HG02840 (cell line): ENCODE results near the gene RNPS1.

ENCODE experiments used
- ATAC-seq: cut with Tn5 transposase; IDR thresholded peaks from one replicate; pipeline ENCODE4 v1.9.1; 2021; ENCODE audit warnings: mild to moderate bottlenecking, moderate library complexity, moderate number of reproducible peaks; ENCODE audit not compliant: unreplicated experiment, low FRiP score

Gene RNPS1

GRCh38 chr16:2237493-2238149 lies 30.3 kb downstream of the RNPS1 start:
- no peak for ATAC-seq

- no peak for ATAC-seq
Measured at GRCh38 chr16:2237102-2237482, 30.8 kb downstream of the RNPS1 start.

DNA sequence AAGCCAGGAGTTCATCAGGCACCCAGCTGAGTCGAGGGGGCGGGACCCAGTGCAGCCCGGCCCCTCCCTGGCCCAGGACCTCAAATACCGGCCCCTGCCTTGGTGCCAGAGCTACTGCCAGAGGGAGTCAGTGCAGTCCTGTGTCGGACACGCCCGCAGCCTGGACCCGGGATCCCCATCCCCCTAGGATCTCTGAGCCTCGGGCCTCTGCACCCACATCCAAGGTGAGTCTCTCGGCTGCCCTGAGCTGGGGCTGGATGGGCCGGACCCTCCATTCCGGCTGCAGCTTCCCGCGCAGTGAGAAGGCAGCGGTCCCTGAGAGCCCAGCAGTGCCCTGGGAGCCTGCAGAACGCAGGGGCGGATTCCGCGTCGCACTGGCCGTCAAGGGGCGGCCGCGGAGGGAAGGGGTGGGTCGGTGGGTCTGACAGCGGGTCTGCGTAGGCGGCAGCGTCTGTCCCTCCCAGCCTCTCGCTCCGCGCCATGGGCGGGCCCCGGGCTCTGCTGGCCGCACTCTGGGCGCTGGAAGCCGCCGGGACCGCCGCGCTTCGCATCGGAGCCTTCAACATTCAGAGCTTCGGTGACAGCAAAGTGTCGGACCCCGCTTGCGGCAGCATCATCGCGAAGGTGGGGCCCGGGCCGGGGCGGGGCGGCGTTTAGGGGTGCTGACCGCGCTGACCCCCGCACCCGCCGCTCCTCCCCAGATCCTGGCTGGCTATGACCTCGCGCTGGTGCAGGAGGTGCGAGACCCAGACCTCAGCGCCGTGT lies 31.4 kb downstream of the RNPS1 start, which contains the start of gene DNASE1L2:
DNASE1L2 (plus strand) TSS at position 108 of the 765 bp plus-strand sequence; CDS start at position 481, 373 bp downstream.
- no peak for ATAC-seq

GRCh38 chr16:2235695-2236336 lies 32.1 kb downstream of the RNPS1 start:
- no peak for ATAC-seq

DNA sequence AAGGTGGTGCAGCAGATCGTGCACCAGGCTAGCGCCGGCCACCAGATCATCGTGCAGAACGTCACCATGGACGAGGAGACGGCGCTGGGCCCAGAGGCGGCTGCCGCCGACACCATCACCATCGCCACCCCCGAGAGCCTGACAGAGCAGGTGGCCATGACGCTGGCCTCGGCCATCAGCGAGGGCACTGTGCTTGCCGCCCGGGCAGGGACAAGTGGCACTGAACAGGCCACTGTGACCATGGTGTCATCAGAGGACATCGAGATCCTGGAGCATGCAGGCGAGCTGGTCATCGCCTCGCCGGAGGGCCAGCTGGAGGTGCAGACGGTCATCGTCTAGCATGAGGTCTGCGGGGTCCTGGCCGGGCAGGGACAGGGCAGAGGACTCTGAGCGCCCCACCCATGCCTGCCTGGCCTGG lies 32.7 kb downstream of the RNPS1 start:
- no peak for ATAC-seq

DNA sequence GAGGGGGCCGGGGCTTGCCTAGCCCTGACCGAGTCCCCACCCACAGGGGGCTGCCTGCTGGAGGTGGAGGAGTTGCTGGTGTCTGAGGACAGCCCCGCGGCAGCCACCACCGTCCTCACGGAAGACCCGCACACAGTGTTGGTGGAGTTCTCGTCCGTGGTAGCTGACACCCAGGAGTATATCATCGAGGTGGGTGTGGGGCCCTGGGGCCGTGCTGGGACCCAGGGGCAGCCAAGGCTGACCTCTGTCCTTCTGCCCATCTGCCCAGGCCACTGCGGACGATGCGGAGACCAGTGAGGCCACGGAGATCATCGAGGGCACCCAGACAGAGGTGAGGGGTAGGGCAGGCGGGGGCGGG lies 33.1 kb downstream of the RNPS1 start:
- no peak for ATAC-seq

DNA sequence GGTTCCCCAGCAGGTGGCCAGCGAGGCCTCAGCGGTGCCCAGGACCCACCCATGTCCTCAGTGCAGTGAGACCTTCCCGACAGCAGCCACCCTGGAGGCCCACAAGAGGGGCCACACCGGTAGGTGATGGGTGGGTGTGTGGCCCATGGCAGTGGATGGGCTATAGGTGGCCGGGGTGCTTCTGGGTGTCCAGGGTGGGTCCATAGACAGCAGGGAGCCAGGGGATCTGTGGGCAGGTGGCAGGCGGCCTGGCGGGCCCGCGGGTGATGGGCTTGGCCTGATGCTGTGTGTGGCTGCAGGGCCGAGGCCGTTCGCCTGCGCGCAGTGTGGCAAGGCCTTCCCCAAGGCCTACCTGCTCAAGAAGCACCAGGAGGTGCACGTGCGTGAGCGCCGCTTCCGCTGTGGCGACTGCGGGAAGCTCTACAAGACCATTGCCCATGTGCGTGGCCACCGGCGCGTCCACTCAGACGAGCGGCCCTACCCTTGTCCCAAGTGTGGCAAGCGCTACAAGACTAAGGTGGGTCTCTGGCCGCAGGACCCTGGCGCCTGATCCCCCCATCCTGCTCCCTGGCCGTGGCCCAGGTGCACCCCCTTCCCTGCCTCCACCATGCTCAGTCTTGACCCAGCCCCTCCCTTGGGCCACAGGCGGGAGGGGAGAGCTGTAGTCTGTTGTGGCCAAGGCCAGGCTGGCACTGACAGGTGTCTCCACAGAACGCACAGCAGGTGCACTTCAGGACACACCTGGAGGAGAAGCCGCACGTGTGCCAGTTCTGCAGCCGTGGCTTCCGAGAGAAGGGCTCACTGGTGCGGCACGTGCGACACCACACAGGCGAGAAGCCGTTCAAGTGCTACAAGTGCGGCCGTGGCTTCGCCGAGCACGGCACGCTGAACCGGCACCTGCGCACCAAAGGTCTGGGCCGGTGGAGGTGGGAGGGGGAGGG lies 33.8 kb downstream of the RNPS1 start:
- no peak for ATAC-seq

DNA sequence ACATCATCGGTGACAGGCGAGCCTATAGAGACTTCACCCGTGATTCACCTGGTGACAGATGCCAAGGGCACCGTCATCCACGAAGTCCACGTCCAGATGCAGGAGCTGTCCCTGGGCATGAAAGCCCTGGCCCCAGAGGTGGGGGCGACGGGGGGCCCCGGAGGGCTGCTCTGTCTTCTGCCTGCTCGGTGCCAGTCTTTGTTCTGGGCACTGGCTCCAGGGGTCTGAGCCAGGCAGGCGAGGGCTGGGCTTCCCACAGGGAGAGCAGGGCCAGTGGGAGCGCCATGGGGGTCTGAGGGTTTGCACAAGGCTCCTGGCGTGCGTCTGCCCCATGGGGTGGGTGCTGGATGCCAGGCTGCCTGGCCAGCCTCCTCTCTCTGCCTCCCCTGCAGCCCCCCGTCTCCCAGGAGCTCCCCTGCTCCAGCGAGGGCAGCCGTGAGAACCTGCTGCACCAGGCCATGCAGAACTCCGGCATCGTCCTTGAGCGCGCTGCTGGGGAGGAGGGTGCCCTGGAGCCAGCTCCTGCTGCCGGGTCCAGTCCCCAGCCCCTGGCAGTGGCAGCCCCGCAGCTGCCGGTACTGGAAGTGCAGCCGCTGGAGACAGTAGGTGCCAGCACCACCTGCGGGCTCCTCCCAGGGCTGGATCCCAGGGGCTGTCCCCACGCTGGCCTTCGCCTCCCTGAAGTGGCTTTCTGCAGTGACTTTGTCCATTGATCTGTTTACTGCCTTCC lies 34.7 kb downstream of the RNPS1 start:
- no peak for ATAC-seq

GRCh38 chr16:2232094-2232990 lies 35.6 kb downstream of the RNPS1 start:
- no peak for ATAC-seq

DNA sequence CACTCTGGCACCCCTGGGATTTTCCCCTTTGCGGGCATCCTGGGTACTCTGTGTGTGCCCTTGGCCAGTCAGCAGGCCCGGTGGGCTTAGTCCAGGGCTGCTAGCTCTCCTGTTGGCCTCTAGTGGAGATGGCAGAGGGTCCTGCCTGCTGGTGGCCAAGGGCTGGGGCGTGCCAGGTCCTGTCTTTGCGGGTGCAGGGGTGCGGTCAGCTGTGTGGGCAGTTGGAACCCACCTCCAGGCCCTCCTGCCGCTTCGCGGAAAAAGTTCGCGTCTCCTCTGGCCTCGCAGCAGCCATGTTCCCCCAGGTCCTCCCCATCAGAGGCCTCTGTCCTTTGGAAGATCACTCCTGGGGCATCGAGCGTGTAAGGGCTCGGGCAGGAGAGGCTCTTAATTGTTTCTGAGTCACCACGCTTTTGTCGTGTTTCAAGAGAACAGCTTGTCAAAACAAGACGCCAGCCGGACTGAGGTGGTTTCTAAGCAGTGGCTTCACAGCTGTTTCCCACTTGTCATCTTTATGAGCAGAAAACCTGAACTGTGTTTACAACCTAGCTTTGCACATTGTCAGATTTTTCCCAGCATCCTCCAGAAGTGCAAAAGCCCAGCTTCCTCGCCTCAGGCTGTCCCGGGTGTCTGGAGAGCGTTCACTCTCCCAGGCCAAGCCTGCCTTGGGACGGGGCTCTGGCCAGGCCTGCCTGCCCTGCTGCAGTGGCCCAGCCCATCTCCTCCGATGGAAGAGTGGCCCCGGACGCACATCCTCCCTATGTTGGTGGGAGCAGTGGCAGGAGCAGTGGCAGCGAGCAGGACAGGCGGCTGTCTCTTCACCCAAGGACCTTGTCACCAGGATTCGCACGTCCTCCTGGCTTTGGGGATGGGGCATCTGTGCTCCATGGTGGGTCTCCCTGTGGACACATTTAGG lies 36.7 kb downstream of the RNPS1 start:
- no peak for ATAC-seq

GRCh38 chr16:2230376-2230775 lies 37.5 kb downstream of the RNPS1 start:
- ATAC-seq = no peak

GRCh38 chr16:2229632-2230250 lies 38.2 kb downstream of the RNPS1 start:
- ATAC-seq = no peak

GRCh38 chr16:2229091-2229490 lies 38.8 kb downstream of the RNPS1 start:
- no peak for ATAC-seq

DNA sequence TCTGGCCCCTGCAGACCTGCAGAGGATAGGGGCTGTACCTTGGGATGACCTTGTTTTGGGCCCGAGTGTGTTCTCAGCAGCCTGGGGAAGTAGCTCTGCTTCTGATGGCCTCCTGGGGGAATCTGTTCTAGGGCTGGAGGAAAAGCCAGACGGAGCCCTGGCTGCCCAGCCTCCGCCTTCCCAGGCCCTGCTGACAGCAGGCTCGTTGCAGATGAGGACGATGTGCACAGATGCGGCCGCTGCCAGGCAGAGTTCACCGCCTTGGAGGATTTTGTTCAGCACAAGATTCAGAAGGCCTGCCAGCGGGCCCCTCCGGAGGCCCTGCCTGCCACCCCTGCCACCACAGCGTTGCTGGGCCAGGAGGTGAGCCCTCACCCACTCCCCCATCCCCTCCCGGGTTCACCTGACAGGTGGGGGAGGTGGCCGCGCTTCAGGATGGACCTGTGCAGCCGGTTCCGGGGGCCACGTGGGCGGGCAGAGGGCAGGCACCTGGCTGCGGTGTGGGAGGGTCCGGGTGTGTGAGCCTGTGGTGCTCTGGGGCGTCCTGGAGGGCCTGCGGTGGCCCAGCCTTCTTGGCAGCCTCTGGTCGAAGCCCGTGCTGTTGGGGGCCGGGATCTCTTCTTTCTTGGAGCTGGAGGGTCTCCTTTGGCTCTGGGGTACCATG lies 39.6 kb downstream of the RNPS1 start:
- no peak for ATAC-seq

DNA sequence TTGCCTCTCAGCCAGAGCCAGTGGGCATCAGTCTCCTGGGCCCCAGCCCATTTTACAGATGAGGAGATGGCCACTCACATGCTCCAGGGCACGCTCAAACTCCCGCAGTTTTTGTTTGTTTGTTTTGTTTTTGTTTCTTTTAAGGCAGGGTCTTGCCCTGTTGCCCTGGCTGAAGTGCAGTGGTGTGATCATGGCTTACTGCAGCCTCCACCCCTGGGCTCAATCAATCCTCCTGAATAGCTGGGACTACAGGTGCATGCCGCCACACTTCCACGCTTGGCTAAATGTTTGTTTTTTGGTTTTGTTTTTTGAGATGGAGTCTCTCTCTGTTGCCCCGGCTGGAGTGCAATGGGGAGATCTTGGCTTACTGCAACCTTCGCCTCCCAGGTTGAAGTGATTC lies 41.0 kb downstream of the RNPS1 start:
- ATAC-seq = no peak

- ATAC-seq = no peak
Measured at GRCh38 chr16:2226245-2226793, 41.6 kb downstream of the RNPS1 start.
